Measurements from ENCODE around the gene TRPT1.

Gene TRPT1

DNA sequence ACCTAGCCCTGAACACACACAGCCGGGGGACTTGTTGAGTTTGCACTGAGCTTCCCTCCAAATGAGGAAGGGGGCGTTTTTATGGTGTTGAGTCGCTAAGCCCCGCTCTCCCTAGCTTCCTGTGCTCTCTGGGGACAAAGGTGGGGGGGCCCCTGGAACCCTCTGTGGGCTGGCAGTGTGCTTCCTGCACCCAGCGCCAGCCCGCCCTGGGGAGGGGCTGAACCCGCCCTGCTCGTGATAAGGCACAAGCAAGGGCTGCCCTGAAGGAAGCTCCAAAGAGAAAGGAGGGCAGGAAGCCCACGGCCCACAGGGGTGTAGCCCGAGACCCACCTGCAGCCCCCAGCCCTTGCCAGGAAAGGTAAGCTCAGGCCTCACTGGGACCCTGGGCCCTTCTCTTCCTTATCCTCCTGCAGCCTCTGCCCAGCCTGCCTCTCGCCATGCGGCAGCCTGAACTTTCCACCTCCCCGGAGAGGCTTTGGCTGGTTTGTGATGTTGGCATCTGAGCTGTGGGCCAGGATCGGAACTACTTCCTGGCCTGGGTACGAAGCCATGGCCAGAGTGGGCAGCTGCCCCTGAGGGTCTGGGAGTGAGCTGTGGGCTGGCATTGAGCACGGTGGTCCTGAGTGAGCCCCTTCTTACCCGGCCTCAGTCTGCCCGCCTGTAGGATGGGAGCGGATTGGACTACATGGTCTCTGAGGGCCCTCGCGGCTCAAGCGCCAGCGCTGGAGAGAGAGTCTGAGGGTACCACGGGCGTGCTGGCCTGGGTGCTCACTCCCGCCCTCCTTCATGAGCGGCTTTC is 19.3 kb downstream of the TRPT1 start, which contains the start of gene FERMT3:
Gene FERMT3 (plus strand): TSS at position 265 of the 799 bp plus-strand sequence. CDS start 644 bp downstream, outside the sequence.
- peak; percentile 78 to 82 for DNase-seq

DNA sequence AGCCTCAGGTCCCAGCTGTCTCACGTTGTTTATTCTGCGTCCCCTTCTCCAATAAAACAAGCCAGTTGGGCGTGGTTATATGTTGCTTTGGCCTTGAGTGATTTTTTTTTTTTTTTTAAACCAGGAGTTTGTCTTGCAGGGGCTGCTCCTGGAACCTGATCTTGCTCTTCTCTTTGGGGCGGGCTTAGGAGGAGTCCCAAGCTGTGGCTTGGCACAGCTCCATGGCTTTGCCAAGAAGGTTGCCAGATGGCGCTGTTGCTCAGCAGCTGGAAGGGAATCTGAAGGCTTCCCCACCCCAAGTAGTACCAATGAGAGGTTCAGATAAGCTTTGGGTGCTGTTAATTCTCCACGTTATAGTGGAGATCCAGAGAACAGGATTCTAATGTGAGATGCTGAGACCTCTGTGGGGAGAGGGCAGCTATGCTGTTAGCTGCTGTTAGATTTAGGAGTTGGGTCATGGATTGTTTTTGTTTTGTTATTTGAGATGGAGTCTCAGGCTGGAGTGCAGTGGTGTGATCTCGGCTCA is 21.5 kb downstream of the TRPT1 start:
- DNase-seq: peak; percentile 67 to 81

DNA sequence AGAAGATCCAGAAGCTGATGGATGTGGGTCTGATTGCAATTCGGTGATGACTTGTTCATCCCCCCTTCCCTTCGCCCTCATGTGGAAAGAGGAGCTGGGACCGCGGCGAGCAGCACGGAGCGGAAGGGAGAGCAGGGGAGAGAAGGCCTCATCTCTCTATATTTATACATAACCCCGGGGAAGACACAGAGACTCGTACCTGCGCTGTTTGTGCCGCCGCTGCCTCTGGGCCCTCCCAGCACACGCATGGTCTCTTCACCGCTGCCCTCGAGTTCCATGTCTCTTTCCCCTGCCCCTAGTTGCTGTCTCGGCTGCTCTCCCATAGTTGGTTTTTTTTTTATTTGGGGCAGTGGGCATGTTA is 21.9 kb downstream of the TRPT1 start:
- no peak for DNase-seq

- DNase-seq: no peak
Observed at GRCh38 chr11:64203421-64204079, 22.4 kb downstream of the TRPT1 start.

GRCh38 chr11:64202992-64203391 is 23.0 kb downstream of the TRPT1 start:
- DNase-seq: no peak

DNA sequence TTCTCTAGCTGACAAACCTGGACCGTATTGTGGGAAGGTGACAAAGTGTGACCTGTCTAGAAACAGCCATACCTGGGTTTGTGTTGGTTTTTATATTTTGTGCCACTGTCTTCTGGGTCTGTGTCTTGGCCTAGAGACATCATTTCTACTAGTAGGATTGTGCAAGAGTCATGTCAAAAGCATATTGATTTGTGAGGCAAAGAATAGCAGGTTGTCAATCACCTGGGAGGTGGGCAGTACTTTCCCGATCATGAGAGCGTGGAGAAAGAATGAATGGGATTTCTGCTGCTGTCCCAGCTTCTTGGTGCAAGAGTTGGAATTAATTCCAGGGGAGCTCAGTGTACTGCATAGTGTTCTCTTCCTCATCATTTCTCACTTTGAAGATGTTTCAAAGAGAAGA is 24.4 kb downstream of the TRPT1 start:
- DNase-seq: no peak

- DNase-seq: no peak
Observed at GRCh38 chr11:64198511-64198910, 27.5 kb downstream of the TRPT1 start.

DNA sequence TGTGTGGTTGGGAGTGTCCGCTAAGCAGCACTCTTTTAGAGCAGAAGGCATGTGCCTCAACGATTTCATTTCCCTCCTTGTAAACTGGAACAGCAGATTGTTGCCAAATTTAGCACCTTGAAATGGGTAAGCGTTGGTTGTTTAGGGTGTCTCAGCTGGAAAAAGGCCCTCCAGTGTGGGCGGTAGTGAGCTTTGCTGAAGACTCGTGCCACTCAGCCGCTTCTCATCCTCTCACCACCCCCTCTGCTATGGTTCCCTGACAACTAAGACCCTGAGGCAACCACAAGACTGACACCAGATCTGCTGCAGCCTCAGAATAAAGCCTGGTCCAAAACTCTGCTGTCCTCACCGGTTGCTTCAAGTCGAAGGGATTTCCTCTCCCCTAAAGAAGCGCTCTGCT is 29.4 kb downstream of the TRPT1 start:
- DNase-seq: no peak

DNA sequence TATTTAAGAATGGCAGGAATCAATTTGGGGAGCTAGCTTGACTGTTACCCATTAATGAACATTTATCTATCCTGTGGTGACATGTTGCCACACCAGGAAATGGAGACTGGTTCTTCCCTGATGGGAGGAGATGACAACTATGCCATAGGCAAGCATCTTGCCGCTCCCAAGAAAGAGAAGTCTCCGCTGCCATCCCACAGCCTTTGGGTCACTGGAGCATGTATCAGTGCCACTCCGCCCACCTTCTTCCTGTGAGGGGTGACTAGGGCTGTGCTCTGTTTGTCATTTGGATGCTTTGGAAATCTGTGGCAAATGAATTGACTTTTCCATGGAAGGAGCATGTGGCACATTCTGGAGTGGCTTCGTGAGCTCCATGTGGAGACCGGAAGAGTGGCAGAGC is 33.6 kb downstream of the TRPT1 start:
- DNase-seq: no peak

GRCh38 chr11:64186492-64187165 is 39.4 kb downstream of the TRPT1 start:
- peak in 1 of 2 experiments; percentile 25 for DNase-seq

- DNase-seq: peak; percentile 97 to 99
Observed at GRCh38 chr11:64185693-64186491, 40.1 kb downstream of the TRPT1 start, which contains the start of gene STIP1. Gene STIP1, plus strand, starts transcription at chr11:64186171. Its CDS starts 91 bp downstream, at chr11:64186262.

GRCh38 chr11:64185175-64185692 is 40.8 kb downstream of the TRPT1 start:
- no peak for DNase-seq

GRCh38 chr11:64183890-64184289 is 42.1 kb downstream of the TRPT1 start:
- DNase-seq: no peak

DNA sequence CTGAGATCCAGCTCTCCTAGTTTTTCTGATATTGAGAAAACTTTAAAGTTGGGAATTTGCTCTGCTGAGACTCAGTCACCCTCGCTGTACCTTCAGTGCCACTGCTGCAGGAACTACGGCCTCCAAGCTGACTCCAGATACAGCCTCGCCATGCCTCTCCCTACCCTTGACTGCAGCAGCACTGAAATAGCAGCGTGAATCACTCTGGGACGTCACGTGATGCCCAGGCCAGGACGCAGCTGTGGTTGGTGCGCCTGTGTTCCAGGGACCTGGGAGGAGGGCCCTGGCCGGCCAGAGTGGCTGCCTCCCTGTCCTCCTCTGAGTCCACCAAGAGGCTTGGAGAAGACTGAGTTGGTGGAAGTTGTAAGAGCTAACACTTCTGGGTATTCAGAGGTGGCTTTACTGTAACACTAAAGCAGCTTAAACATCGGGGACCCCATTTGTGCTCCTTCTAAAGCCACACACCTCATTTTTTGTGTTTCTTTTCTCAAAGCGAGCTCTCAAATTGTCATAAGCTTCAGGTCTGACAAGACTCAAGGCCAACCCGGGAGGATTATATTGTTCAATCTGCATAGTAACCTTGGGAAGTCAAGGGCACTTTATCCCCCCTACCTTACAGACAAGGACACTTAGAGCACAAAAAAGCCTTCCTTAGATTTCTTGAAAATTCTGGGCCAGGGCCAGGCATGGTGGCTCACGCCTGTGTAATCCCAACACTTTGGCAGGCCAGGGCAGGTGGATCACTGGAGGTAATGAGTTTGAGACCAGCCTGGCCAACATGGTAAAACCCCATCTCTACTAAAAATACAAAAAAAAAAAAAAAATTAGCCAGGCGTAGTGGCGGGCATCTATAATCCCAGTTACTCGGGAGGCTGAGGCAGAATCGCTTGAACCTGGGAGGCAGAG is 44.2 kb downstream of the TRPT1 start:
- DNase-seq: peak; percentile 32 to 35

DNA sequence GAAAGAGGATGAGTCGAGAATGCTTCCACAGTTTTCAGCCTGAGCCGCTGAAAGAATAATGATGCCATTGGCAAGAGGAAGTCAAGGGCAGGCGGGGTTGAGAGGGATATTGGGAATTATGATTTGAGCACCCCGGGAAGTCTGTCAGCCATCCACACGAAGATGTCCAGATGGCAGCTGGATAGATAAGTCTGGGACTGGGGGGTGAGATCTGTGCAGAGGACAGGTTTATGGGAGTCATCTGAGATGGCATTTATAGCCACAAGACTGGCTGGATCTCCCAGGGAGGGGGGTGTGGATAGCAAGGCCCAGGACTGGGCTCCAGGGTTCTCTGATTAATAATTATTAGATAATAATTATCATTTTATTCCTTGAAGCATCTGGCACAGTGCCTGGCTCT is 45.1 kb downstream of the TRPT1 start:
- DNase-seq: no peak

GRCh38 chr11:64178951-64179639 is 46.9 kb downstream of the TRPT1 start:
- no peak for DNase-seq

DNA sequence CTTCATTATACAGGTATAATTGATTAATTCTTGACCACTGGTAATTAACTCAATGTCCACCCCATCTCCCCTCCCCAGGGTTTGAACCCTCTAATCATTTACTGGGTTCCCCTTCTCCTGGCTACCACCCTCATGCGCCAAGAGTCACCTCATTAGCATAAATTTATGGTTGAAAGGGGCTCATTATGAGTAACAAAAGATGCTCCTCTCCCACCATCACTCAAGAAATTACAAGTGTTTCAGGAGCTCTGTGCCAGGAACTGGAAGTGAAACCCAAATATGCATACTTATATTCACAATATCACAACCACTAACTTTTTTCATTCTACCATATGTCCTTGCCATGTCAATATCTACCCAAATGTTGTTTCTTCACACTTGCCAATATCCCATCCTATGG is 47.8 kb downstream of the TRPT1 start:
- no peak for DNase-seq

- DNase-seq: no peak
Observed at GRCh38 chr11:64176751-64177150, 49.2 kb downstream of the TRPT1 start.
